ENCODE results near the gene MCTP1.

Gene MCTP1

DNA sequence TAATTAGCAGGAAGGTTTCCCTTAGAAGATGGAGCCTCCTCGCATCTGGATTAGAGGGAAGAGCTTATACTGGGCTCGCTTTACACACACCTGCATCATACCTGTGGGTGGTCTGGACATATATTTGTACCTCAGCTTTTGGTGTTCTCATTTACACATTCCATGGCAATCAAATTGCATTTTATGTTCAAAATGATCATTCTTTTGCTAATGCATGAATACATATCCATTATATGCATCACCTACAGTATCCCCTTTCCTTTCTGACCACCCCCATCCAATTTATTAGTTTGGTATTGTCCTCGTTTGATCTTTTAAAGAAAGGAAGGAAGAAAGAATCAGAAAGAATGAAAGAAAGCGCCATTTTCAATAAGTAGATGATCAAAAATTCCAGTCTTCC, 415.0 kb downstream of the MCTP1 start:
- no peak for DNase-seq (ENCODE audit: low spot score)
- TF ChIP-seq, protein P1, sequence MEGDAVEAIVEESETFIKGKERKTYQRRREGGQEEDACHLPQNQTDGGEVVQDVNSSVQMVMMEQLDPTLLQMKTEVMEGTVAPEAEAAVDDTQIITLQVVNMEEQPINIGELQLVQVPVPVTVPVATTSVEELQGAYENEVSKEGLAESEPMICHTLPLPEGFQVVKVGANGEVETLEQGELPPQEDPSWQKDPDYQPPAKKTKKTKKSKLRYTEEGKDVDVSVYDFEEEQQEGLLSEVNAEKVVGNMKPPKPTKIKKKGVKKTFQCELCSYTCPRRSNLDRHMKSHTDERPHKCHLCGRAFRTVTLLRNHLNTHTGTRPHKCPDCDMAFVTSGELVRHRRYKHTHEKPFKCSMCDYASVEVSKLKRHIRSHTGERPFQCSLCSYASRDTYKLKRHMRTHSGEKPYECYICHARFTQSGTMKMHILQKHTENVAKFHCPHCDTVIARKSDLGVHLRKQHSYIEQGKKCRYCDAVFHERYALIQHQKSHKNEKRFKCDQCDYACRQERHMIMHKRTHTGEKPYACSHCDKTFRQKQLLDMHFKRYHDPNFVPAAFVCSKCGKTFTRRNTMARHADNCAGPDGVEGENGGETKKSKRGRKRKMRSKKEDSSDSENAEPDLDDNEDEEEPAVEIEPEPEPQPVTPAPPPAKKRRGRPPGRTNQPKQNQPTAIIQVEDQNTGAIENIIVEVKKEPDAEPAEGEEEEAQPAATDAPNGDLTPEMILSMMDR (IDR thresholded peaks at IDR 0.05; ENCODE audit: extremely low read depth, missing control alignments): no peak

DNA sequence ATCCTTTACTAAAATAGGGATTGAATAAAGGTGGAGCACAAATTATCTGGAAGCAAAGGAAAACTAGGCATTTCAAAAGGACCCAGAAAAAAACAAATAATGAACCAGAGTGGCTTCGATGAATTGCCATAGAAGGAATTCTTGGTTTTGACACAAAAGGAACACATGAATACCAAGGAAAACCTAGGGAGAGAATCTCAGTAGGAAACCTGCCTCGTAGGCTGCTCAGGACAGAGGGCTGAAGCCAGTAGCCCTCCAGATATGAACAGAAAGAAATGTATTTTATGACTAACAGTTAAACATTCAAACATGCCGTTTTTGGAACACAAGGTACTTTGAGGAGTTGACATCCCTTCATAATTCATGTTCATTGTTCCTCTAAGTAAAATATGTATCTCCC, 420.9 kb downstream of the MCTP1 start:
- DNase-seq (ENCODE audit: low spot score): no peak
- TF ChIP-seq, protein P1 (IDR thresholded peaks at IDR 0.05; ENCODE audit: extremely low read depth, missing control alignments): no peak

DNA sequence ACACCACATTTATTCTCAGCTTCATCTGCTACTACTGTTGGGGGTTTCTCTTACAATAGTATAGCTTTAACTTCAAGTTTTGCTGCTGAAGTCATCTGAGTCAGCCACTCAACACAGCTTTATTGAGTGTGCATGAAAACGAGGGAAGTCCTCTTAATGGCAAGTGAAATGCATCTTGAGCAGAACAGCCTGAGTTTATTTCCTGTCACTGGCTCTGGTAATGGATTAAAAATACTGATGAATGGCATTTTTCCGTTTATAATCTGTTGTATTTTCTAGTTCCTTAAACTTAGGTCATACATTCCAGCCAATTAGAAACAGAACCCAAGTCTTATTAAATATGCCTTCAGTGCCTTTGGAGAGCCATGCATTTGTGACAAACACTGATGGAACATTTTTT, 427.8 kb downstream of the MCTP1 start:
- DNase-seq (ENCODE audit: low spot score): no peak
- TF ChIP-seq, protein P1 (IDR thresholded peaks at IDR 0.05; ENCODE audit: extremely low read depth, missing control alignments): no peak

GRCh38 chr5:94856257-94856800, 428.6 kb downstream of the MCTP1 start:
- TF ChIP-seq, protein P1 (IDR thresholded peaks at IDR 0.05; ENCODE audit: extremely low read depth, missing control alignments): no peak

GRCh38 chr5:94855543-94855942, 429.4 kb downstream of the MCTP1 start:
- no peak for DNase-seq (ENCODE audit: low spot score)
- TF ChIP-seq, protein P1 (IDR thresholded peaks at IDR 0.05; ENCODE audit: extremely low read depth, missing control alignments): no peak

More at GRCh38 chr5:94856257-94856800, 428.6 kb downstream of the MCTP1 start:
- DNase-seq (ENCODE audit: low spot score): no peak

- no peak for DNase-seq (ENCODE audit: low spot score)
- TF ChIP-seq, protein P1 (IDR thresholded peaks at IDR 0.05; ENCODE audit: extremely low read depth, missing control alignments): no peak
Observed at GRCh38 chr5:94853120-94853519, 431.8 kb downstream of the MCTP1 start.

GRCh38 chr5:94850960-94851359, 433.9 kb downstream of the MCTP1 start:
- TF ChIP-seq, protein P1 (IDR thresholded peaks at IDR 0.05; ENCODE audit: extremely low read depth, missing control alignments): no peak
- DNase-seq (ENCODE audit: low spot score): no peak

All from GM20000 (cell line).